ENCODE data around the gene FHIT. TPM values are rescaled to one million over a fixed set of nuclear protein-coding genes. Genes with fewer than 3 reads are reported as not detected.
A peak's percentile ranks its signal among the peaks of the same experiment; 100 is the strongest.

FHIT gene
- total RNA-seq, 1 donor from 2014 or later: 16.1 TPM

DNA sequence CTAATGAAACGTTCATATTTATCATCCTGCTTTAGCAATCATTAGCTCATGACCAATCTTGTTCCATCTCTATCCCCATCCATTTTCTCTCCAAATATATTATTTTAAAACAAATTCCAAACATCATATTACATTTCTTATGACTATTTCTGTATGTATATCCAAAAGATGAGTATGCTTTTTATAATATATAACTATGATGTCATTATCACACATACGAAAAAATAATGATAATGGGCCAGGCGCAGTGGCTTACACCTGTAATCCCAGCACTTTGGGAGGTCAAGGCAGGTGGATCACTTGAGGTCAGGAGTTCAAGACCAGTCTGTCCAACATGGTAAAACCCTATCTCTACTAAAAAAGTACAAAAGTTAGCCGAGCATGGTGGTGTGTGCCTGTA, 280.4 kb downstream of the FHIT start:
- no peak for DNase-seq (ENCODE audit: low spot score, unreplicated experiment)
- H3K4me1 Mint-ChIP-seq (ENCODE audit: low read depth): peaks cover 2% of the 10 kb centered on the region
- H3K27ac Mint-ChIP-seq: no peak overlapping the region
- peaks cover 7% of the 10 kb centered on the region for H3K36me3 Mint-ChIP-seq (ENCODE audit: insufficient read depth)
- no peak overlapping the region for H3K4me3 Mint-ChIP-seq (ENCODE audit: low read depth)
- no peaks in the 10 kb centered on the region for H3K27me3 Mint-ChIP-seq
- TF ChIP-seq, protein P1, sequence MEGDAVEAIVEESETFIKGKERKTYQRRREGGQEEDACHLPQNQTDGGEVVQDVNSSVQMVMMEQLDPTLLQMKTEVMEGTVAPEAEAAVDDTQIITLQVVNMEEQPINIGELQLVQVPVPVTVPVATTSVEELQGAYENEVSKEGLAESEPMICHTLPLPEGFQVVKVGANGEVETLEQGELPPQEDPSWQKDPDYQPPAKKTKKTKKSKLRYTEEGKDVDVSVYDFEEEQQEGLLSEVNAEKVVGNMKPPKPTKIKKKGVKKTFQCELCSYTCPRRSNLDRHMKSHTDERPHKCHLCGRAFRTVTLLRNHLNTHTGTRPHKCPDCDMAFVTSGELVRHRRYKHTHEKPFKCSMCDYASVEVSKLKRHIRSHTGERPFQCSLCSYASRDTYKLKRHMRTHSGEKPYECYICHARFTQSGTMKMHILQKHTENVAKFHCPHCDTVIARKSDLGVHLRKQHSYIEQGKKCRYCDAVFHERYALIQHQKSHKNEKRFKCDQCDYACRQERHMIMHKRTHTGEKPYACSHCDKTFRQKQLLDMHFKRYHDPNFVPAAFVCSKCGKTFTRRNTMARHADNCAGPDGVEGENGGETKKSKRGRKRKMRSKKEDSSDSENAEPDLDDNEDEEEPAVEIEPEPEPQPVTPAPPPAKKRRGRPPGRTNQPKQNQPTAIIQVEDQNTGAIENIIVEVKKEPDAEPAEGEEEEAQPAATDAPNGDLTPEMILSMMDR (IDR thresholded peaks at IDR 0.05; ENCODE audit: unreplicated experiment): no peak
- H3K9me3 Mint-ChIP-seq (ENCODE audit: low read depth): peaks cover 22% of the 10 kb centered on the region

DNA sequence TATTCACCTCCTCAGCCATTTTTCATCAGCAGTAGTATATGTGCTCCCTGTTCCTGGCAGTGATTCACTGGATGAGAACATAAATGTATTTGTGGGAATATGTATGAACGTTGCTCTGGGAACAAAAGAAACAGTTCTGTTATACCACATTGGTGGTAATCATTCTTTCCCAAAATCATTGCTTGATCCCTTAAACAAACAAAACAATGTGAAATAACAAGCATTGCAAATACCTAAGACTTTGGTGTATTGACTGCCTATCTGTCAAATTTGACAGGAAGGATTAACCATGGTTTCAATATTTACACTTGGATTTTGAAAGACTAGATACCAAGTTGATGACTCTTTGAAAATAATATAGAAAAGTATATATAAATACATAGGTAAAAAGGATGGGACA, 284.1 kb downstream of the FHIT start:
- no peak overlapping the region for H3K27ac Mint-ChIP-seq
- H3K4me3 Mint-ChIP-seq (ENCODE audit: low read depth): no peak overlapping the region
- TF ChIP-seq, protein P1 (IDR thresholded peaks at IDR 0.05; ENCODE audit: unreplicated experiment): no peak
- peaks cover 16% of the 10 kb centered on the region for H3K9me3 Mint-ChIP-seq (ENCODE audit: low read depth)
- DNase-seq (ENCODE audit: low spot score, unreplicated experiment): no peak
- no peaks in the 10 kb centered on the region for H3K27me3 Mint-ChIP-seq
- H3K36me3 Mint-ChIP-seq (ENCODE audit: insufficient read depth): peaks cover 2% of the 10 kb centered on the region
- peaks cover 2% of the 10 kb centered on the region for H3K4me1 Mint-ChIP-seq (ENCODE audit: low read depth)

DNA sequence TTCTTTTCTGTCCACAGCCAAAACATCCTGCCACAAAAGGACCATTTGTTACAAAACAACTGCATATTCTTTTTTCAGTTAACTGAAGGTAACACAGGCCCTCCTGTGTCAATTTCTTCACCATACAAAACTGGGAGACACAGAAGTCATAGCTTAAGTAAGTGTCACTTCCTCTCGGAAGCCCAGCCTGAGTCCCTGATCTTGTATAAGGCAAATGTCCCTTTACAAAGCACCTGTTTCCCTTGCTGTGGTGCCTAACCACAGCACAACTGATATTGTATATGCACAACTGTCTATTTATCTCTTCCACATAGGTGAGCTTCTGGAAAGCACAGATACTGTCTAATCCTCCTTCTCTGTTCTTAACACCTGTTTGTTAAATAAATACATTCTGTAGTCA, 293.7 kb downstream of the FHIT start:
- peak overlapping the region; percentile 8 for H3K27ac Mint-ChIP-seq
- H3K4me1 Mint-ChIP-seq (ENCODE audit: low read depth): peaks cover 6% of the 10 kb centered on the region
- H3K36me3 Mint-ChIP-seq (ENCODE audit: insufficient read depth): peaks cover 2% of the 10 kb centered on the region
- no peak overlapping the region for H3K4me3 Mint-ChIP-seq (ENCODE audit: low read depth)
- no peaks in the 10 kb centered on the region for H3K27me3 Mint-ChIP-seq
- no peak for DNase-seq (ENCODE audit: low spot score, unreplicated experiment)
- H3K9me3 Mint-ChIP-seq (ENCODE audit: low read depth): peaks cover 13% of the 10 kb centered on the region
- TF ChIP-seq, protein P1 (IDR thresholded peaks at IDR 0.05; ENCODE audit: unreplicated experiment): no peak

DNA sequence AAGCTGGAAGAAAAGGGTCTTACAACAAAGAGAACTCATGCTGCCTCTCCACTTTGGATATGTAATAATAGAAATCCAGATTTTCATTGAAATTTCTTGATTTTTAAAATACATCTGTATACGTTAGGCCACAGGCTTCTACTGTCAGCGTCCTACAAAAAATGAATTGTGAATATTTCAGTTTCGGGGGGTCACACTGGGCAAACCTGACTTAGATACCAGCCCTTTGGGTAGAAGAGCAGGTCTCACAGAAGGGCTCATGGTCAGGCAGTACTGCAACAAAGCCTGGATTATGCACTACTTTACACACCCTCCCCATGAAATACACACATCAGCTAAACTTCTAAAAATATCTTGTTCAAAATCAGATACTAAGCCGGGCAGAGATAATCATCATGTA, 294.5 kb downstream of the FHIT start:
- TF ChIP-seq, protein P1 (IDR thresholded peaks at IDR 0.05; ENCODE audit: unreplicated experiment): no peak
- Mint-ChIP-seq H3K27me3 (no peaks in the 10 kb centered on the region), H3K36me3 (ENCODE audit: insufficient read depth) (no peaks in the 10 kb centered on the region), H3K27ac (no peak overlapping the region), H3K4me1 (ENCODE audit: low read depth) (peaks cover 6% of the 10 kb centered on the region), H3K9me3 (ENCODE audit: low read depth) (peaks cover 11% of the 10 kb centered on the region), H3K4me3 (ENCODE audit: low read depth) (no peak overlapping the region)
- no peak for DNase-seq (ENCODE audit: low spot score, unreplicated experiment)

DNA sequence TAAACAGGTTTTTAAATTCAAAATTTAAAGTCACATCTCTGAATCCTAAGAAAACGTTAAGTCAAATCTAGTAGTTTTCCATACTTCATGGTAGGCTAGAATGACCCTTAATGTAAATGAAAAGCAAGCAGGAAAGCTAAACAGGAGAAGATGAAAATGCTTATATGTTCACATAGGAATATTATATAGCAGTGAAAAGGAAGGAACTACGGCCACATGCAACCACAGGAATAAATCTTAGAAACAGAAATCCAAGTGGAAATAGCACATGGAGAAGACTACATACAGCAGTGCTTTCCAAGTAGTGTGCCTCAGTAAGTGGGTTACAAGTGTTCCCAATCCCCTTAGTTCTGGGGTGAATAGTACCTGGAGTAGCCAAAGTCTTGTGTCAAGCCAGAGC, 296.2 kb downstream of the FHIT start:
- peaks cover 5% of the 10 kb centered on the region for H3K4me1 Mint-ChIP-seq (ENCODE audit: low read depth)
- DNase-seq (ENCODE audit: low spot score, unreplicated experiment): no peak

More for the DNA sequence above, 296.2 kb downstream of the FHIT start:
- TF ChIP-seq, protein P1 (IDR thresholded peaks at IDR 0.05; ENCODE audit: unreplicated experiment): no peak
- H3K4me3 Mint-ChIP-seq (ENCODE audit: low read depth): no peak overlapping the region
- peaks cover 4% of the 10 kb centered on the region for H3K9me3 Mint-ChIP-seq (ENCODE audit: low read depth)
- no peak overlapping the region for H3K27ac Mint-ChIP-seq
- no peaks in the 10 kb centered on the region for H3K36me3 Mint-ChIP-seq (ENCODE audit: insufficient read depth)
- H3K27me3 Mint-ChIP-seq: no peaks in the 10 kb centered on the region
